PC-3 (cell line): ENCODE measurements around the gene MANEAL. TPM values are rescaled to one million over a fixed set of nuclear protein-coding genes. Genes with fewer than 3 reads are reported as not detected.
A peak's percentile ranks its signal among the peaks of the same experiment; 100 is the strongest.

ENCODE experiments used
- ATAC-seq: fragments of 200-7000 bp; cut with Tn5 transposase; 2 replicates; pipeline ENCODE4 v1.9.1; 2020; ENCODE audit warnings: mild to moderate bottlenecking, moderate library complexity
- BruUV-seq: library from RNA; stranded (reverse); fragments of 400-500 nt; replicated peaks from 2 replicates; lab custom pipeline; 2021; lab: Mats Ljungman, UMichigan
- CTCF ChIA-PET: fragments of 300-600 bp; sonication (Branson Sonifier 250); formaldehyde crosslinking; loops from one replicate; lab custom pipeline; 2022; ENCODE audit warnings: antibody characterized with exemption; lab: Charles Lee
- POLR2A ChIA-PET: fragments of 300-600 bp; sonication (Branson Sonifier 250); formaldehyde crosslinking; loops from one replicate; lab custom pipeline; 2022; ENCODE audit warnings: antibody characterized with exemption; ENCODE audit not compliant: unreplicated experiment; lab: Charles Lee
- DNase-seq: peaks from one replicate; pipeline ENCODE4 v3.0.0-alpha.2; 2015
- H2AFZ ChIP-seq: fragments of 300-600 bp; sonication (generic); 2 replicates; pipeline ENCODE4 v1.6.0; 2016; ENCODE audit warnings: antibody characterized with exemption, low read length
- H3F3A ChIP-seq: fragments of 300-600 bp; sonication (generic); one replicate; pipeline ENCODE4 v1.6.0; 2017; ENCODE audit warnings: antibody characterized with exemption, low read length, control low read depth, mild to moderate bottlenecking; ENCODE audit not compliant: unreplicated experiment
- H3K27ac ChIP-seq: fragments of 300-600 bp; sonication (generic); 2 replicates; pipeline ENCODE4 v1.5.1; 2016; ENCODE audit warnings: mild to moderate bottlenecking, low read length
- H3K27me3 ChIP-seq: fragments of 300-600 bp; sonication (generic); 2 replicates; pipeline ENCODE4 v1.6.1; 2016; ENCODE audit warnings: low read length, mixed read lengths
- H3K36me3 ChIP-seq: fragments of 300-600 bp; sonication (generic); 2 replicates; pipeline ENCODE4 v1.6.1; 2016; ENCODE audit warnings: low read depth, mixed run types, low read length, mixed read lengths
- H3K4me1 ChIP-seq: fragments of 300-600 bp; sonication (generic); 2 replicates; pipeline ENCODE4 v1.5.1; 2016; ENCODE audit warnings: low read length; ENCODE audit not compliant: insufficient read depth
- H3K4me2 ChIP-seq: fragments of 300-600 bp; sonication (generic); 2 replicates; pipeline ENCODE4 v1.6.0; 2016; ENCODE audit warnings: low read length
- H3K4me3 ChIP-seq: fragments of 300-600 bp; sonication (generic); 2 replicates; pipeline ENCODE4 v1.5.1; 2016; ENCODE audit warnings: mild to moderate bottlenecking, low read length, mixed read lengths
- H3K79me2 ChIP-seq: fragments of 300-600 bp; sonication (generic); 2 replicates; pipeline ENCODE4 v1.6.1; 2017; ENCODE audit warnings: low read length, mixed read lengths
- H3K9ac ChIP-seq: fragments of 300-600 bp; sonication (generic); 2 replicates; pipeline ENCODE4 v1.6.0; 2016; ENCODE audit warnings: mild to moderate bottlenecking, low read length
- H3K9me2 ChIP-seq: fragments of 300-600 bp; sonication (generic); replicated peaks from 2 replicates; pipeline ENCODE4 v1.6.1; 2016; ENCODE audit warnings: mixed run types, low read length, mixed read lengths
- H3K9me3 ChIP-seq: fragments of 300-600 bp; sonication (generic); 2 replicates; pipeline ENCODE4 v1.6.1; 2016; ENCODE audit warnings: low read length, mixed read lengths
- H4K20me1 ChIP-seq: fragments of 300-600 bp; sonication (generic); 2 replicates; pipeline ENCODE4 v1.6.1; 2016; ENCODE audit warnings: low read length, mixed read lengths
- EZH2 ChIP-seq: fragments of 300-600 bp; sonication (generic); IDR thresholded peaks from one replicate; pipeline ENCODE4 v1.6.1; 2017; ENCODE audit warnings: antibody characterized with exemption, mild to moderate bottlenecking, low read length; ENCODE audit not compliant: unreplicated experiment
- EZH2phosphoT487 ChIP-seq: fragments of 300-600 bp; sonication (generic); IDR thresholded peaks from 2 replicates; pipeline ENCODE4 v1.6.1; 2018; ENCODE audit warnings: mild to moderate bottlenecking, antibody characterized with exemption, low read length, borderline replicate concordance
- intact Hi-C: fragments of 100-400 bp; cut with micrococcal nuclease; formaldehyde crosslinking; loops from 2 replicates; pipeline ENCODE4 v1.9.0; 2023
- total RNA-seq: library from RNA; depleted of rRNA; stranded (reverse); fragments of >200 nt; gene quantifications from 2 replicates; pipeline ENCODE4 v1.2.3, GENCODE V29; 2014
- TF ChIP-seq, protein P1 (sequence below): fragments of 300-600 bp; sonication (generic); conservative IDR thresholded peaks from 2 replicates; pipeline ENCODE4 v1.5.1; 2017; ENCODE audit warnings: antibody characterized with exemption, low read depth, mild to moderate bottlenecking, low read length

Gene MANEAL
- total RNA-seq, 1 experiment from 2014 or later, result 47.6 TPM

DNA sequence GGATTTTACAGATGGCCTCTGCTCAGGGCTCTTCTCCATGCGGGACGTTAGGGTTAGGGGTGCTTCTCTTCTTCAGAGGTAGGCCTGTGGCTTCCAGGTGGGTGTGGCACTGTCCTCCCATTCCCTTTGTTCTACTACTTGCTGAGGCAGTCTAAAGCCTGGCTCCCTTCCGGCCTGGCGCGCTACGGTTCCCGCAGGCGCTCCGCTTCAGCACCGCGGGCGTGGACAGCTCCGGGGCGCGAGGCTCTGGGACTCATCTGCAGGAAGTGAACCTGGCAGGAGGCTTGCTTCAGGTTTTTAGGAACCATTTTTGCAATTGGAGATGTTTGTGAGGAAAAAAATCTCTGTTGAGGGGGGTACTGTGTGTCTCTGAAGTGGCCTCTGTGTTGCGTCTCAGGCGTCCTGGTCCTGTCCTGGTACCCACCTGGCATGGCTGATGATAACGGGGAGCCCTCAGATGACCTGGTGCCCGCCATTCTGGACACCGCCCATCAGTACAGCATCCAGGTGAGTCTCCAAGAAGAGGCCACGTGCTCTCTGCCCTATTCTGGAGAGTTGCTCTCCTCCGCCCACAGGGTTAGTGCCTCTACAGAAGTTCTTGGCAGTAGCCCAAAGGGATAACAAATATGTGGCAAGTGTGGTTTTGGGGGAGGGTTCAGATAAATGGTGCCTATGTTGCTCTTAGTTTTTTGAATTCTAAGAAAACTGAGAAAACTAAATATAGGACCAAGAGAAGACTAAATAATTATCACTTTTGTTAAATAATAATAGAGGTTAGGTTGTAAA lies 1.9 kb downstream of the MANEAL start:
- Histone ChIP-seq H2AFZ (no peak overlapping the region), H3K4me2 (peak overlapping the region; percentile 89), H3K9me2 (no peaks in the 10 kb centered on the region), H3K4me1 (peaks cover 15% of the 10 kb centered on the region), H3K27me3 (no peaks in the 10 kb centered on the region), H3K27ac (no peak overlapping the region), H4K20me1 (0 out of 2 replicates have a peak, but pooled peaks cover 4% of the 10 kb centered on the region), H3K4me3 (peak overlapping the region; percentile 85), H3K9me3 (no peaks in the 10 kb centered on the region), H3K79me2 (peaks cover 21% of the 10 kb centered on the region), H3F3A (no peaks in the 10 kb centered on the region), H3K9ac (no peak overlapping the region), H3K36me3 (peaks cover 8% of the 10 kb centered on the region; the same call in 1 of the 2 replicates)
- DNase-seq, result no peak
- POLR2A ChIA-PET, result no interaction called here
- BruUV-seq, result no TSS peak
- TF ChIP-seq EZH2 (no peak), EZH2phosphoT487 (no peak)
- TF ChIP-seq, protein P1, sequence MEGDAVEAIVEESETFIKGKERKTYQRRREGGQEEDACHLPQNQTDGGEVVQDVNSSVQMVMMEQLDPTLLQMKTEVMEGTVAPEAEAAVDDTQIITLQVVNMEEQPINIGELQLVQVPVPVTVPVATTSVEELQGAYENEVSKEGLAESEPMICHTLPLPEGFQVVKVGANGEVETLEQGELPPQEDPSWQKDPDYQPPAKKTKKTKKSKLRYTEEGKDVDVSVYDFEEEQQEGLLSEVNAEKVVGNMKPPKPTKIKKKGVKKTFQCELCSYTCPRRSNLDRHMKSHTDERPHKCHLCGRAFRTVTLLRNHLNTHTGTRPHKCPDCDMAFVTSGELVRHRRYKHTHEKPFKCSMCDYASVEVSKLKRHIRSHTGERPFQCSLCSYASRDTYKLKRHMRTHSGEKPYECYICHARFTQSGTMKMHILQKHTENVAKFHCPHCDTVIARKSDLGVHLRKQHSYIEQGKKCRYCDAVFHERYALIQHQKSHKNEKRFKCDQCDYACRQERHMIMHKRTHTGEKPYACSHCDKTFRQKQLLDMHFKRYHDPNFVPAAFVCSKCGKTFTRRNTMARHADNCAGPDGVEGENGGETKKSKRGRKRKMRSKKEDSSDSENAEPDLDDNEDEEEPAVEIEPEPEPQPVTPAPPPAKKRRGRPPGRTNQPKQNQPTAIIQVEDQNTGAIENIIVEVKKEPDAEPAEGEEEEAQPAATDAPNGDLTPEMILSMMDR, result no peak
- CTCF ChIA-PET, result no interaction called here
- intact Hi-C loops, result no loop called here
- no peak for ATAC-seq

DNA sequence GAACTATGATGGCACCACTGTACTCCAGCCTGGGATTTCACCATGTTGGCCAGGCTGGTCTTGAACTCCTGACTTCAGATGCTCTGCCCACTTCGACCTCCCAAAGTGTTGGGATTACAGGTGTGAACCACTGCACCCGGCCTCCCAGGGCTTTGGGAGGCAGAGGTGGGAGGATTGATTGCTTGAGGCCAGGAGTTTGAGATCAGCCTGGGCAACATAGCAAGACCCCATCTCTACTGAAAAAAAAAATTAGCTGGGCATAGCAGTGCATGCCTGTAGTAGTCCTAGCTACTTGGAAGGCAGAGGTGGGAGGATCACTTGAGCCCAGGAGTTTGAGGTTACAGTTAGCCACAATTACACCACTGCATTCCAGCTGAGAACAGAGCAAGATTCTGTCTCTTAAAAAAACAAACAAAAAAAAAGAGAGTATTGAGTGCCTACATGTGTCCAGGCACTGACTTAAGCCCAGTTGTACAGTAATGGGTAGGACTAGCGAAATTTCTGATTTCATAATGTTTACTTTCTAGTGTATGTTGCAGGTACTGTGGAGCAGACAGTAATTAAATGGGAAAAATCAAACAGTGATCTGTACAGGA lies 4.2 kb downstream of the MANEAL start:
- H3F3A ChIP-seq, result no peaks in the 10 kb centered on the region
- CTCF ChIA-PET, result no interaction called here

More for the DNA sequence above, 4.2 kb downstream of the MANEAL start:
- peaks cover 21% of the 10 kb centered on the region for H3K79me2 ChIP-seq
- POLR2A ChIA-PET, result no interaction called here
- no TSS peak for BruUV-seq
- intact Hi-C loops, result no loop called here
- H4K20me1 ChIP-seq, result 0 out of 2 replicates have a peak, but pooled peaks cover 4% of the 10 kb centered on the region
- ATAC-seq (no peak), DNase-seq (no peak)
- no peaks in the 10 kb centered on the region for H3K27me3 ChIP-seq
- TF ChIP-seq EZH2phosphoT487 (no peak), EZH2 (no peak)
- TF ChIP-seq, protein P1, result no peak
- H3K36me3 ChIP-seq, result peaks cover 14% of the 10 kb centered on the region; the same call in 1 of the 2 replicates
- no peaks in the 10 kb centered on the region for H3K9me2 ChIP-seq
- H3K9ac ChIP-seq, result no peak overlapping the region
- no peak overlapping the region for H3K4me2 ChIP-seq
- H3K4me3 ChIP-seq, result no peak overlapping the region
- H3K9me3 ChIP-seq, result no peaks in the 10 kb centered on the region
- H3K4me1 ChIP-seq, result peaks cover 15% of the 10 kb centered on the region
- no peak overlapping the region for H3K27ac ChIP-seq
- no peak overlapping the region for H2AFZ ChIP-seq
